ENCODE measurements around the gene NCAPG. TPM values are rescaled to one million over a fixed set of nuclear protein-coding genes. Genes with fewer than 3 reads are reported as not detected.

NCAPG gene
- total RNA-seq, 1 experiment from 2014 or later, result 38.6 TPM

DNA sequence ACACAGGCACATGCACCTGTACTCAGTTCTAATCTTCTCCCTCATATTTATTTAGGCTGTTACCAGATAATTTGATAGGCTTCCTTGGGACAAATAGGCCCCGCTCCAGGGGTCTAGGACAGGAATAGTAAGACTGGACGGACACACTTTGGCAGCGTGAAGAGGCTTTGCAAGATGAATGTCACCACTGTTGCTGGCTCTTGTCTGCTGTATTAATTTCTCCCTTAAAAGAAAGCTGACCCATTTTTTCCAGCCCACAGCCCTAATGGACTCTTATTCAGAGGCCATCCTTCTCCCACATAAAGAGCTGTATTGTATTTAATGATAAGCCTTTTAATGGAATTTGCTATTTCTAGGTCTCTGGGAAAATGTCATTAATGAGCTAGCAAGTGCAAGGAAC lies 47.4 kb upstream of the NCAPG start:
- no peak for DNase-seq (ENCODE audit: unreplicated experiment)
- CTCF ChIA-PET, result interaction anchor here (0.5 to 0.8 kb wide), 4 partner anchors 24 to 744 kb away, joined by 3 read pairs; no protein-coding TSS in a partner anchor
- intact Hi-C loops (cut with micrococcal nuclease), result loop anchor here (2.0 kb wide), 1 partner anchor 45 kb away; no protein-coding TSS in a partner anchor
- BruUV-seq (replicated peaks), result no TSS peak
- no peaks in the 10 kb centered on the region for H3K4me1 Mint-ChIP-seq (ENCODE audit: insufficient read depth, unreplicated experiment)
- no peaks in the 10 kb centered on the region for H3K27me3 Mint-ChIP-seq (ENCODE audit: insufficient read depth, unreplicated experiment)
- no peaks in the 10 kb centered on the region for H3K36me3 Mint-ChIP-seq (ENCODE audit: insufficient read depth, unreplicated experiment)
- H3K4me3 Mint-ChIP-seq (ENCODE audit: unreplicated experiment), result no peak overlapping the region
- H3K27ac Mint-ChIP-seq (ENCODE audit: low read depth, unreplicated experiment), result no peak overlapping the region
- no peaks in the 10 kb centered on the region for H3K9me3 Mint-ChIP-seq (ENCODE audit: unreplicated experiment)
- TF ChIP-seq, protein P1, sequence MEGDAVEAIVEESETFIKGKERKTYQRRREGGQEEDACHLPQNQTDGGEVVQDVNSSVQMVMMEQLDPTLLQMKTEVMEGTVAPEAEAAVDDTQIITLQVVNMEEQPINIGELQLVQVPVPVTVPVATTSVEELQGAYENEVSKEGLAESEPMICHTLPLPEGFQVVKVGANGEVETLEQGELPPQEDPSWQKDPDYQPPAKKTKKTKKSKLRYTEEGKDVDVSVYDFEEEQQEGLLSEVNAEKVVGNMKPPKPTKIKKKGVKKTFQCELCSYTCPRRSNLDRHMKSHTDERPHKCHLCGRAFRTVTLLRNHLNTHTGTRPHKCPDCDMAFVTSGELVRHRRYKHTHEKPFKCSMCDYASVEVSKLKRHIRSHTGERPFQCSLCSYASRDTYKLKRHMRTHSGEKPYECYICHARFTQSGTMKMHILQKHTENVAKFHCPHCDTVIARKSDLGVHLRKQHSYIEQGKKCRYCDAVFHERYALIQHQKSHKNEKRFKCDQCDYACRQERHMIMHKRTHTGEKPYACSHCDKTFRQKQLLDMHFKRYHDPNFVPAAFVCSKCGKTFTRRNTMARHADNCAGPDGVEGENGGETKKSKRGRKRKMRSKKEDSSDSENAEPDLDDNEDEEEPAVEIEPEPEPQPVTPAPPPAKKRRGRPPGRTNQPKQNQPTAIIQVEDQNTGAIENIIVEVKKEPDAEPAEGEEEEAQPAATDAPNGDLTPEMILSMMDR (IDR thresholded peaks at IDR 0.05; ENCODE audit: unreplicated experiment), result no peak
- POLR2A ChIA-PET, result interaction anchor here (0.6 kb wide), 1 partner anchor 619 kb away, joined by 4 read pairs; no protein-coding TSS in a partner anchor

DNA sequence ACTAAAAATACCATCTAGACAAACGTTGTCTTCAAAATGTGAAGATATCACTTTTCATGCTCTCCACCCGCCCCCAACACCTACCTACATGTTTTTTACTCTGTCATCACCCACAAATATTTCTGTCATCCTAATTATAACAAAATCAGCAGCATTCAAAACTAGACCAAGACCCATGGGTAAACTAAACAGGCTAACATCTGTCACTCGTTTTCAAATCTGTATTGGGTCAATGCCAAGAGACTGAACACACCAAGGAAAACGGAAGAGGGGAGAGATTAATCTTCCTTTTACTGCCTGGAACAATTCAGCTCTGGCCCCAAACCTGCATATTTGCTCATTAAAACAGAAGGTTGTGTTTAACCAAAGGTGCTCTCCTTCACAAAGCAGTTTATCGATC lies 46.8 kb upstream of the NCAPG start:
- TF ChIP-seq, protein P1 (IDR thresholded peaks at IDR 0.05; ENCODE audit: unreplicated experiment), result no peak
- no TSS peak for BruUV-seq (replicated peaks)
- no peak for DNase-seq (ENCODE audit: unreplicated experiment)
- CTCF ChIA-PET, result interaction anchor here (0.7 to 0.8 kb wide), 2 partner anchors 121 to 147 kb away, joined by 3 read pairs; no protein-coding TSS in a partner anchor
- H3K36me3 Mint-ChIP-seq (ENCODE audit: insufficient read depth, unreplicated experiment), result no peaks in the 10 kb centered on the region
- intact Hi-C loops (cut with micrococcal nuclease), result loop anchor here (2.0 kb wide), 1 partner anchor 45 kb away; no protein-coding TSS in a partner anchor
- POLR2A ChIA-PET, result no interaction called here
- no peak overlapping the region for H3K4me3 Mint-ChIP-seq (ENCODE audit: unreplicated experiment)
- H3K9me3 Mint-ChIP-seq (ENCODE audit: unreplicated experiment), result no peaks in the 10 kb centered on the region
- H3K27me3 Mint-ChIP-seq (ENCODE audit: insufficient read depth, unreplicated experiment), result no peaks in the 10 kb centered on the region
- H3K27ac Mint-ChIP-seq (ENCODE audit: low read depth, unreplicated experiment), result no peak overlapping the region
- H3K4me1 Mint-ChIP-seq (ENCODE audit: insufficient read depth, unreplicated experiment), result no peaks in the 10 kb centered on the region

DNA sequence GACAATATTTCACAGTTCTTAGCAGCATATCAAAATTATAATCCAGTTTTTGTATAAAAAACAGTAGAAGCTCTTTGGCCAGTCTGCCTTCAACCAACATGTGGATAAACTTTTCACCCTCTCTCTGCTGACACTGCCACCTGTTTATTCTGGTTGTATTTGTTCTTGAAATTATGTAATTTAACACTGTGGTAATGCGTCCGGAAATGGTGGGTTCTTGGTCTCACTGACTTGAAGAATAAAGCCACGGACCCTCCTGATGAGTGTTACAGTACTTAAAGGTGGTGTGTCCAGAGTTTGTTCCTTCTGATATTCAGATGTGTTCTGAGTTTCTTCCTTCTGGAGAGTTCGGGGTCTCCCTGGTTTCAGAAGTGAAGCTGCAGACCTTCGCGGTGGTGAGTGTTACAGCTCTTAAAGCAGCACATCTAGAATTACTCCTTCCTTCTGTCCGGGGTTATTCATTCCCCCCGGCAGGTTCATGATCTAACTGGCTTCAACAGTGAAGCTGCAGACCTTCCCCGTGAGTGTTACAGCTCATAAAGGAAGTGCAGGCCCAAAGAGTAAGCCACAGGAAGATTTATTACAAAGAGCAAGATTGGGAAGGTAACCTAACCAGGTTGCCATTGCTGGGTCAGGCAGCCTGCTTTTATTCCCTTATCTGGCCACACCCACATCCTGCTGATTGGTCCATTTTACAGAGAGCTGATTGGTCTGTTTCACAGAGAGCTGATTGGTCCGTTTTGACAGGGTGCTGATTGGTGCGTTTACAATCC lies 45.1 kb upstream of the NCAPG start:
- POLR2A ChIA-PET, result no interaction called here
- H3K9me3 Mint-ChIP-seq (ENCODE audit: unreplicated experiment), result no peaks in the 10 kb centered on the region
- H3K27ac Mint-ChIP-seq (ENCODE audit: low read depth, unreplicated experiment), result no peak overlapping the region
- H3K4me1 Mint-ChIP-seq (ENCODE audit: insufficient read depth, unreplicated experiment), result no peaks in the 10 kb centered on the region
- no peaks in the 10 kb centered on the region for H3K36me3 Mint-ChIP-seq (ENCODE audit: insufficient read depth, unreplicated experiment)
- no peaks in the 10 kb centered on the region for H3K27me3 Mint-ChIP-seq (ENCODE audit: insufficient read depth, unreplicated experiment)
- H3K4me3 Mint-ChIP-seq (ENCODE audit: unreplicated experiment), result no peak overlapping the region
- intact Hi-C loops (cut with micrococcal nuclease), result no loop called here
- TF ChIP-seq, protein P1 (IDR thresholded peaks at IDR 0.05; ENCODE audit: unreplicated experiment), result no peak
- DNase-seq (ENCODE audit: unreplicated experiment), result no peak
- CTCF ChIA-PET, result interaction anchor here (0.6 to 1.3 kb wide), 3 partner anchors 19 to 217 kb away, joined by 3 read pairs; no protein-coding TSS in a partner anchor
- no TSS peak for BruUV-seq (replicated peaks)

DNA sequence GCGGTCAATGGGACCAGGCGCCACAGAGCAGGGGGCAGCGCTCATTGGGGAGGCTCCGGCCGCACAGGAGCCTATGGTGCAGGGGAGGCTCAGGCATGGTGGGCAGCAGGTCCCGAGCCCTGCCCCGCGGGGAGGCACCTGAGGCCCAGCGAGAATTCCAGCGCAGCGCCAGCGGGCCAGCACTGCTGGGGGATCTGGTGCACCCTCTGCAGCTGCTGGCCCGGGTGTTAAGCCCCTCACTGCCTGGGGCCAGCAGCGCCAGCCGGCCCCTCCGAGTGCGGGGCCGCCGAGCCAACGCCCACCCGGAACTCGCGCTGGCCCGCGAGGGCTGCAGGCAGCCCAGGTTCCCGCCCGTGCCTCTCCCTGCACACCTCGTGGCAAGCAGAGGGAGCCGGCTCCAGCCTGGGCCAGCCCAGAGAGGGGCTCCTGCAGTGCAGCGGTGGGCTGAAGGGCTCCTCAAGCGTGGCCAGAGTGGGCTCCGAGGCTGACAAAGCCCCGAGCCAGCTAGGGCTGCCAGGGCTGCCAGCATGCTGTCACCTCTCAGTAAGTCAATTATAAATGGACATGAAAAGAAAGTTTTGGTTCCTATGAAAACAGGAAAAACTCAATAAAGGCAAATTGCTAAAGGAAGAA lies 43.8 kb upstream of the NCAPG start:
- BruUV-seq (replicated peaks), result no TSS peak
- POLR2A ChIA-PET, result interaction anchor here (0.6 kb wide), 2 partner anchors 11 to 22 kb away, joined by 3 read pairs; no protein-coding TSS in a partner anchor
- H3K36me3 Mint-ChIP-seq (ENCODE audit: insufficient read depth, unreplicated experiment), result no peaks in the 10 kb centered on the region

More for the DNA sequence above, 43.8 kb upstream of the NCAPG start:
- no peak overlapping the region for H3K27ac Mint-ChIP-seq (ENCODE audit: low read depth, unreplicated experiment)
- TF ChIP-seq, protein P1 (IDR thresholded peaks at IDR 0.05; ENCODE audit: unreplicated experiment), result no peak
- H3K27me3 Mint-ChIP-seq (ENCODE audit: insufficient read depth, unreplicated experiment), result no peaks in the 10 kb centered on the region
- peaks cover 7% of the 10 kb centered on the region for H3K4me1 Mint-ChIP-seq (ENCODE audit: insufficient read depth, unreplicated experiment)
- DNase-seq (ENCODE audit: unreplicated experiment), result no peak
- CTCF ChIA-PET, result interaction anchor here (0.7 kb wide), 1 partner anchor 99 kb away, joined by 3 read pairs; no protein-coding TSS in a partner anchor
- no peaks in the 10 kb centered on the region for H3K9me3 Mint-ChIP-seq (ENCODE audit: unreplicated experiment)
- intact Hi-C loops (cut with micrococcal nuclease), result no loop called here
- H3K4me3 Mint-ChIP-seq (ENCODE audit: unreplicated experiment), result no peak overlapping the region
